Astrocyte of the cerebellum (primary cell): ENCODE data around the gene STK17B.

ENCODE experiments used
- DNase-seq: peaks from one replicate; pipeline ENCODE4 v3.0.0-alpha.2; 2011; ENCODE audit warnings: low read depth
- H3K4me3 ChIP-seq: 2 replicates; pipeline ENCODE4 v1.5.1; 2011; ENCODE audit warnings: mild to moderate bottlenecking, low read depth, low read length, moderate library complexity
- in situ Hi-C: cut with HindIII; loops from 2 replicates; pipeline ENCODE4 v1.10.0; 2017; ENCODE audit warnings: low sequenced_read_pairs
- TF ChIP-seq, protein P1 (sequence below): IDR thresholded peaks from 2 replicates; pipeline ENCODE4 v1.5.1; 2012; ENCODE audit warnings: low read length, low read depth, moderate library complexity, mild to moderate bottlenecking; ENCODE audit errors: missing control alignments

The STK17B gene

DNA sequence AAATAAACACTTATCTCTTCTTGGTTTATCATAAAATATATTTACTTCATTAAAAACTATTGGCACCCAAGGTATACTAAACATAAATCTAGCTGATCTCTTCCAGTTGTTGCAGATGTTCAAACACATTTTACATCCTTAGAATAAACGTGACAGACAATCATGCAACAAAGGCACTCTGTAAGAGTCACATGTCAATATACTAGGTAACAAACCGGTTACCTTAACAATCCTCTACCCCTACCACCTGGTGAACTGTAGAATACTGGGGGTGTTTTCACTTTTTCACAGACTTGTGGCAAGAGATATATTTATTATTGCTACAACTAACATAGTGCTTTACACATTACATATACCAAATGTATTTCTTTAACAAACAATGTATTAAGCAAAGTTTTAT is 15.8 kb downstream of the STK17B start:
- TF ChIP-seq, protein P1, sequence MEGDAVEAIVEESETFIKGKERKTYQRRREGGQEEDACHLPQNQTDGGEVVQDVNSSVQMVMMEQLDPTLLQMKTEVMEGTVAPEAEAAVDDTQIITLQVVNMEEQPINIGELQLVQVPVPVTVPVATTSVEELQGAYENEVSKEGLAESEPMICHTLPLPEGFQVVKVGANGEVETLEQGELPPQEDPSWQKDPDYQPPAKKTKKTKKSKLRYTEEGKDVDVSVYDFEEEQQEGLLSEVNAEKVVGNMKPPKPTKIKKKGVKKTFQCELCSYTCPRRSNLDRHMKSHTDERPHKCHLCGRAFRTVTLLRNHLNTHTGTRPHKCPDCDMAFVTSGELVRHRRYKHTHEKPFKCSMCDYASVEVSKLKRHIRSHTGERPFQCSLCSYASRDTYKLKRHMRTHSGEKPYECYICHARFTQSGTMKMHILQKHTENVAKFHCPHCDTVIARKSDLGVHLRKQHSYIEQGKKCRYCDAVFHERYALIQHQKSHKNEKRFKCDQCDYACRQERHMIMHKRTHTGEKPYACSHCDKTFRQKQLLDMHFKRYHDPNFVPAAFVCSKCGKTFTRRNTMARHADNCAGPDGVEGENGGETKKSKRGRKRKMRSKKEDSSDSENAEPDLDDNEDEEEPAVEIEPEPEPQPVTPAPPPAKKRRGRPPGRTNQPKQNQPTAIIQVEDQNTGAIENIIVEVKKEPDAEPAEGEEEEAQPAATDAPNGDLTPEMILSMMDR: no peak
- DNase-seq: no peak
- no peak overlapping the region for H3K4me3 ChIP-seq
- in situ Hi-C loops: no loop called here

DNA sequence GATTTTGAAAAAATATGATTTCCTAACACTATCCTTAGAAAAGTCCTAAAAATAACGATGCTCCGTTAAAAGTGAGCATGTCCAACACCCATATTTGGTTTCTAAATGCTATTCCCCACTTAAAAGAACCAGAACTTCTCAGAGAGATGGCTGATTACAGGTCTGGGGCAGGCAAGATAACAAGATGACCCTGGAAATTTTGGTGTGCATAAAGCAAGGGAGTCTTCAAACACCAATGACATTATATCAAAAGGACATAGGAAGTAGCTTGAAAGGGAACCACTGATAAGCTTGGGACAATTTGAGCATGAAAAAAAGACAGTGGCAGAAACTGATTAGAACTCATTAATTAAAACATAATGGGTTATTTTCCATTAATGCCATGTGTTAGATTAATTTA is 17.9 kb downstream of the STK17B start:
- in situ Hi-C loops: no loop called here
- TF ChIP-seq, protein P1: no peak
- no peak for DNase-seq
- no peak overlapping the region for H3K4me3 ChIP-seq

DNA sequence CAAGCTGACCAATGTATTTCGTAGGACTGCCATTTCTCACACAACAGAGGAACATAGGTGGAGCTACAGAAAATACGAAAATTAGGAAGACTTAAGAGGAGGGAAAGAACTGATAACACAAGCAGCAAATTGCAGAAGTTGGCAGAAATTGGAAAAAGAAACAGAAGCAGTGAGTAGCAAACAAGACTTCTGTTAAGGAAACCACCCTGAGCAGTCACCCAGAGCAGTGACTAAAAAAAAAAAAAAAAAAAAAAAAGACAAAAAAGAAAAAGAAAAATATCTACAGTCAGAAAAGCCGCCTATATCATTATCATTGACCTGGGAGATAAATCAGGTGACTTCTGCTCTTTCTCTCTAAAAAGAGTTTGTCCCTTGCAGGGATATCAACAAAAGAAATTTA is 21.4 kb downstream of the STK17B start:
- DNase-seq: no peak
- in situ Hi-C loops: no loop called here
- TF ChIP-seq, protein P1: no peak
- no peak overlapping the region for H3K4me3 ChIP-seq

DNA sequence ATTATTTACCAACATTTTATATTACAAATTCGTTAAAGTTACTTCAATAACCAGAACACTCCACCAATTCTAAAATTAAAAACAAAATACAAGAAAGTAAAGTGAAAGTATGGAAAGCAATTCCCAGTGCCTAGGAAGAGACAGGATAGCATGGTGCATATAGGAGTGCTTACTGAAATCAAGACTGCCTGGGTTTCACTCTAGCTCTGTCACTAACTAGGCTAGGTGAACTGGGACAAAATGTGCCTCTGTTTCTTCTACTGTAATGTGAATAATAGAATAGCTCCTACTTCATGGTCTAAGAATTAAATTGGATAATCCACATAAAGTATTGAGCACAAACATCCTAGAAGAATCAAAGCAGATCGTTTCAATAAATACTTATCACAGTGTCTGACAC is 22.6 kb downstream of the STK17B start:
- H3K4me3 ChIP-seq: no peak overlapping the region
- in situ Hi-C loops: no loop called here
- DNase-seq: no peak
- TF ChIP-seq, protein P1: no peak

DNA sequence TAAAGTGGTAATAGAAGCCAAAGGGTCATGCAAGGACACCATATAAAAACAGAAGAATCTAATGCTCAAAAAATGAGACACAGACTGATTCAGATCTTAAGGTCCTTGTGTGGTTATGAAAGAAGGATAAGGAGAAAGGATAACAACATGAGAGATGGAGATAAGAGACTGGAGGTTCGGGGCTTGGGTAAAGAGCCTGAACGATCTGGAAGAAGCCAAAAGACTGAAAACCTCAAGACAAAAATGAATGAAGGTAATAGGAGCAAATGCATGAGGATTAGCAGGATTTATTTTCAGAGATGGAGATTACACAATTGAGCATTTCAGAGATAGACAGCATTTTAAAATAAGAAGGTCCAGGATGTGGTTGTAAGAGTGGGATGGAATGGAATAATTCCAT is 26.1 kb downstream of the STK17B start:
- in situ Hi-C loops: no loop called here
- no peak overlapping the region for H3K4me3 ChIP-seq
- TF ChIP-seq, protein P1: no peak
- no peak for DNase-seq

DNA sequence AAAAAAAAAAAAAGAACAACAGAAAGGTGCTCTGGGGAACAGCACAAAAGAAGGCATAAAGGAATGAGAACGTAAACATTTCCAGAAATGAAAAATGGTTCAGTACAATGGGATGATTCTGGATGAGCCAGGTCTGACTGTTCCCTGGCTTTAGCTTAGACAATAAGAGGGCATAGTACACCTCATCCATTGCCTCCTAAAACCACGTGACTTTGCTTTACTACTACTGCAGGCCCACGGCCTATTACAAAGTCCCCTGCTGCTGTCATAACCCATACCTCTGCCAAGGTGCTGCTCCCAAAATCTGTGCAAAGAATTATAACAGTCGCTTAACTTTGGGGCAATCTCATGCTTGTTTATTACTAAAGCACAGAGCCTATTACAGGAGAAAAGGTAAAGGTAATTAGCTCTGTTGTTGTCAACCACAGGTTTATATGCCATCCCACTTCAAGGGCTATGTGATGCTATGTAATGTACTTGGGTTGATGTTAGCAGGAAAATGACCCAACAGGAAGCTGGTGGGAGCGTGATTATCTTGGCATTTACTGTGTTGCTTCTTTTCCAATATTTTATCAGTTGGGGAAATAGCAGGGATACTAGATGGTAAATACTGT is 26.8 kb downstream of the STK17B start:
- no peak overlapping the region for H3K4me3 ChIP-seq
- DNase-seq: no peak
- in situ Hi-C loops: no loop called here
- TF ChIP-seq, protein P1: no peak
